ENCODE measurements around the gene TNFRSF1A.

The TNFRSF1A gene

GRCh38 chr12:6337958-6338433 is 3.9 kb downstream of the TNFRSF1A start:
- DNase-seq (ENCODE audit: low read depth, low spot score) = no peak

GRCh38 chr12:6336889-6337853 is 4.7 kb downstream of the TNFRSF1A start:
- no peak for DNase-seq (ENCODE audit: low read depth, low spot score)

- DNase-seq (ENCODE audit: low read depth, low spot score) = peak; percentile 99
Measured at GRCh38 chr12:6336079-6336888, 5.6 kb downstream of the TNFRSF1A start.

GRCh38 chr12:6335451-6336078 is 6.3 kb downstream of the TNFRSF1A start:
- DNase-seq (ENCODE audit: low read depth, low spot score) = no peak

- no peak for DNase-seq (ENCODE audit: low read depth, low spot score)
Measured at GRCh38 chr12:6334940-6335450, 6.9 kb downstream of the TNFRSF1A start.

GRCh38 chr12:6334359-6334758 is 7.5 kb downstream of the TNFRSF1A start:
- no peak for DNase-seq (ENCODE audit: low read depth, low spot score)

GRCh38 chr12:6333566-6333965 is 8.3 kb downstream of the TNFRSF1A start:
- DNase-seq (ENCODE audit: low read depth, low spot score) = no peak

- no peak for DNase-seq (ENCODE audit: low read depth, low spot score)
Measured at GRCh38 chr12:6333029-6333428, 8.8 kb downstream of the TNFRSF1A start.

GRCh38 chr12:6332459-6332858 is 9.4 kb downstream of the TNFRSF1A start:
- no peak for DNase-seq (ENCODE audit: low read depth, low spot score)

GRCh38 chr12:6330999-6331714 is 10.7 kb downstream of the TNFRSF1A start:
- DNase-seq (ENCODE audit: low read depth, low spot score) = no peak

GRCh38 chr12:6330192-6330591 is 11.7 kb downstream of the TNFRSF1A start:
- DNase-seq (ENCODE audit: low read depth, low spot score) = no peak

GRCh38 chr12:6329703-6330064 is 12.2 kb downstream of the TNFRSF1A start:
- DNase-seq (ENCODE audit: low read depth, low spot score) = no peak

- DNase-seq (ENCODE audit: low read depth, low spot score) = no peak
Measured at GRCh38 chr12:6328945-6329702, 12.8 kb downstream of the TNFRSF1A start.

- no peak for DNase-seq (ENCODE audit: low read depth, low spot score)
Measured at GRCh38 chr12:6328045-6328779, 13.7 kb downstream of the TNFRSF1A start.

GRCh38 chr12:6327229-6328041 is 14.4 kb downstream of the TNFRSF1A start:
- no peak for DNase-seq (ENCODE audit: low read depth, low spot score)

- DNase-seq (ENCODE audit: low read depth, low spot score) = no peak
Measured at GRCh38 chr12:6326316-6327228, 15.3 kb downstream of the TNFRSF1A start.

- no peak for DNase-seq (ENCODE audit: low read depth, low spot score)
Measured at GRCh38 chr12:6324936-6325750, 16.7 kb downstream of the TNFRSF1A start.

All from brain pericyte (primary cell).